ENCODE data around the gene TSC22D1.

DNA sequence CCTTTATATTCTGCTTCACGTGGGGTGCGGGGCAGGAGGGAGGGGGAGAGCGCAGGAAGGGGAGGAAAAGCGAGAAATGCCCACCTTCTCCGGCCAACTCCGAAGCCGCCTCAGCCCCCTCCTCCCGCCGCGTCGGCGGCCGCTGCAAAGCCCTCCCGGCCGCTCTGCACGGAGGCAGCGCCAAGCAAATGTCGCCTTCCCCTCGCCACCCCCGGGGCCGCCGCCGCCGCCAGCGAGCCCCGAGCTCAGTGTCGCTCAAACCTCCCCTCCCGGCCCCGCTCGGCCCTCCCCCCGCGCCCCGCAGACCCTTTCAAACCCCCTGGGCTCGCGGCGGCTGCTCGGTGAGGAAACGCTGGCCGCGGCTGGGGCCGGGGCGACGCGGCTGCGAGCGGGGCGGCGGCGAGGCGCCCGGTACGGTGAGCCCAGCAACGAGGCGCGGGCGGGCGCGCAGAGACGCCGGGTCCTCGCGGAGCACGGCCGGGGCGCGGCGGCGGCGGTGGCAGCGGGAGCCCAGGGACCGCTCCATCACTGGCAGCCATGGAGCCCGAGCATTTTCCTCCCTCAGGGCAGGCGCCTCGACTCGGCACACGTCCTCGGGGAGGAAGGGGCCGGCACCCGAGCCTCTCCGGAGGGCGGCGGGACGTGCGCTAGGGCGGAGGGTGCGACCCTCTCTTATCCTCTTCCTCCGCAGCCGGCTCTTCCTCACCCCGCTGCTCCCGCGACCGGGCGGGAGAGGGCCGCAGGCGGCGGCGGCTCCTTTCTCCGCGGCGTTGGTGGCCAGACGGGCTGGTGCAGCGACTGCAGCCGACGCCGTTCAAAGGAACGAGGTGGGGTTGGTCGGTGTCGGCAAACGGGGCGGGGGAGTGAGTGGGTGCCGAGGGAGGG is 463 bp upstream of the TSC22D1 start:
- TF ChIP-seq, protein P1, sequence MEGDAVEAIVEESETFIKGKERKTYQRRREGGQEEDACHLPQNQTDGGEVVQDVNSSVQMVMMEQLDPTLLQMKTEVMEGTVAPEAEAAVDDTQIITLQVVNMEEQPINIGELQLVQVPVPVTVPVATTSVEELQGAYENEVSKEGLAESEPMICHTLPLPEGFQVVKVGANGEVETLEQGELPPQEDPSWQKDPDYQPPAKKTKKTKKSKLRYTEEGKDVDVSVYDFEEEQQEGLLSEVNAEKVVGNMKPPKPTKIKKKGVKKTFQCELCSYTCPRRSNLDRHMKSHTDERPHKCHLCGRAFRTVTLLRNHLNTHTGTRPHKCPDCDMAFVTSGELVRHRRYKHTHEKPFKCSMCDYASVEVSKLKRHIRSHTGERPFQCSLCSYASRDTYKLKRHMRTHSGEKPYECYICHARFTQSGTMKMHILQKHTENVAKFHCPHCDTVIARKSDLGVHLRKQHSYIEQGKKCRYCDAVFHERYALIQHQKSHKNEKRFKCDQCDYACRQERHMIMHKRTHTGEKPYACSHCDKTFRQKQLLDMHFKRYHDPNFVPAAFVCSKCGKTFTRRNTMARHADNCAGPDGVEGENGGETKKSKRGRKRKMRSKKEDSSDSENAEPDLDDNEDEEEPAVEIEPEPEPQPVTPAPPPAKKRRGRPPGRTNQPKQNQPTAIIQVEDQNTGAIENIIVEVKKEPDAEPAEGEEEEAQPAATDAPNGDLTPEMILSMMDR (IDR thresholded peaks at IDR 0.05) = no peak
- no peak for TF ChIP-seq POLR2A (IDR thresholded peaks at IDR 0.05)

Measured in lower leg skin (tissue), 3 donors.